ENCODE measurements around the gene TMEM94.

- TF ChIP-seq PRDM1 (tag by site-specific recombination; IDR thresholded peaks at IDR 0.05) = no peak
- no peak for TF ChIP-seq KLF1 (tag by site-specific recombination; IDR thresholded peaks at IDR 0.05)
- no peak for TF ChIP-seq CTCF (tag by site-specific recombination; IDR thresholded peaks at IDR 0.05)
- no peak for TF ChIP-seq ZNF843 (tag by site-specific recombination; IDR thresholded peaks at IDR 0.05)
- TF ChIP-seq ZFHX2 (tag by site-specific recombination; conservative IDR thresholded peaks at IDR 0.05) = no peak
- TF ChIP-seq REST (tag by site-specific recombination; IDR thresholded peaks at IDR 0.05) = no peak
- TF ChIP-seq TCF7L2 (IDR thresholded peaks at IDR 0.05; ENCODE audit: borderline replicate concordance, low read depth, low read length) = no peak
- no peak for TF ChIP-seq ZBTB26 (tag by site-specific recombination; optimal IDR thresholded peaks at IDR 0.05)
- no peak for TF ChIP-seq ZNF423 (tag by site-specific recombination; IDR thresholded peaks at IDR 0.05)
- TF ChIP-seq ZNF26 (tag by site-specific recombination; IDR thresholded peaks at IDR 0.05) = no peak
These were observed 2.2 kb upstream of the TMEM94 start for GRCh38 chr17:75454193-75454592.
